ENCODE results near the gene PPP4R3B. TPM values are rescaled to one million over a fixed set of nuclear protein-coding genes. Genes with fewer than 3 reads are reported as not detected.

PPP4R3B gene
- total and polyA plus RNA-seq, 2 of the 8 experiments (the other 6 are each of a cell fraction or from before 2014, with no cell fraction given) = 8.5 to 39.1 TPM

GRCh38 chr2:55581874-55582547 lies 35.4 kb downstream of the PPP4R3B start (continued):
- no peak for TF ChIP-seq KDM5A (IDR thresholded peaks at IDR 0.05; ENCODE audit: low read length)
- TF ChIP-seq CBX5 (IDR thresholded peaks at IDR 0.05; ENCODE audit: low read depth, low read length) = no peak
- no peak for TF ChIP-seq CTBP2 (IDR thresholded peaks at IDR 0.05; ENCODE audit: borderline replicate concordance, insufficient read depth, insufficient read length, low read length)
- TF ChIP-seq MAX (IDR thresholded peaks at IDR 0.05) = no peak
- TF ChIP-seq CHD2 (IDR thresholded peaks at IDR 0.05; ENCODE audit: low read length) = no peak
- no peak for TF ChIP-seq TEAD4 (IDR thresholded peaks at IDR 0.05; ENCODE audit: low read depth, low read length)
- no peak for TF ChIP-seq ASH2L (IDR thresholded peaks at IDR 0.05; ENCODE audit: low read length)
- no peak for TF ChIP-seq JUN (IDR thresholded peaks at IDR 0.05; ENCODE audit: low read depth, low read length)
- TF ChIP-seq POLR2AphosphoS5 (IDR thresholded peaks at IDR 0.05; ENCODE audit: low read depth, low read length) = no peak
